Mesothelial cell of epicardium (in vitro differentiated cells): Measurements from ENCODE around the gene RTN1. TPM values are rescaled to one million over a fixed set of nuclear protein-coding genes. Genes with fewer than 3 reads are reported as not detected.

Experiments used
- DNase-seq, 2 experiments: peaks; one replicate each; pipeline ENCODE4 v3.0.0; 2021; ENCODE audit warnings: low spot score in 2 of 2; ENCODE audit not compliant: unreplicated experiment in 2 of 2
- H3K27ac Mint-ChIP-seq: 2 replicates; pipeline ENCODE4 v1.8.0; 2021; ENCODE audit warnings: mixed read lengths
- H3K27me3 Mint-ChIP-seq: 2 replicates; pipeline ENCODE4 v1.8.0; 2021; ENCODE audit warnings: low read depth, mixed read lengths
- H3K36me3 Mint-ChIP-seq: 2 replicates; pipeline ENCODE4 v1.8.0; 2021; ENCODE audit warnings: mixed read lengths
- H3K4me1 Mint-ChIP-seq: 2 replicates; pipeline ENCODE4 v1.8.0; 2021; ENCODE audit warnings: mixed read lengths
- H3K4me3 Mint-ChIP-seq: 2 replicates; pipeline ENCODE4 v1.8.0; 2021; ENCODE audit warnings: mild to moderate bottlenecking, moderate library complexity, mixed read lengths
- H3K9me3 Mint-ChIP-seq: 2 replicates; pipeline ENCODE4 v1.8.0; 2021; ENCODE audit warnings: mixed read lengths
- microRNA-seq: library from miRNA; unstranded; fragments of <30 nt; microRNA quantifications from one replicate; pipeline ENCODE4 v1.2.0, GENCODE V29; 2021; ENCODE audit warnings: inconsistent platforms, mixed read lengths
- total RNA-seq: library from RNA; stranded (reverse); gene quantifications from 3 replicates; pipeline ENCODE4 v1.2.1, GENCODE V29; 2021
- TF ChIP-seq, protein P1 (sequence below): fragments of 200-600 bp; sonication (generic); IDR thresholded peaks from one replicate; pipeline ENCODE4 v1.5.0; 2021; ENCODE audit warnings: antibody characterized with exemption; ENCODE audit not compliant: unreplicated experiment

RTN1 gene
- total RNA-seq, 1 donor from 2014 or later: 0.78 TPM

DNA sequence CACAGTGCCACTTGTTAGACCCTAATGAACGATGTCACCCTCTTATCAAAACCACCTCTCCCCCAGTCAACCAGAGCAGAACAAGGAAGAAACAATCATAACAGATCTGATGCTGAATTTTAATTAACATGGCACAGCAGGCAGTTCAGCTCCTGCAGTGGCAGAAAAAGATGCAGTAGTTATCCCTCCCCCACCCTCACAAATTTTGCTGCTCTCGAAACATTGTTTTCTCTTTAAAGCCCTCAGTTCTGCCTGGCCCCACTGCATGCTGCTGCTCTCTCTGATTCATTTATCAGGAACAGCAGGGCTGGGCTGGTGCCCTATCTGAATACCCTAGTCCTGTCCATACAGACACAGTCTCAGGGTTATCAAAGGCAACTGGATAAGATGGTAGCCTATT lies 306.2 kb downstream of the RTN1 start:
- Mint-ChIP-seq H3K27me3 (peaks cover 28% of the 10 kb centered on the region), H3K27ac (no peak overlapping the region), H3K4me1 (peaks cover 3% of the 10 kb centered on the region), H3K9me3 (peaks cover under 1% of the 10 kb centered on the region), H3K4me3 (no peak overlapping the region), H3K36me3 (no peaks in the 10 kb centered on the region)
- DNase-seq: no peak
- TF ChIP-seq, protein P1, sequence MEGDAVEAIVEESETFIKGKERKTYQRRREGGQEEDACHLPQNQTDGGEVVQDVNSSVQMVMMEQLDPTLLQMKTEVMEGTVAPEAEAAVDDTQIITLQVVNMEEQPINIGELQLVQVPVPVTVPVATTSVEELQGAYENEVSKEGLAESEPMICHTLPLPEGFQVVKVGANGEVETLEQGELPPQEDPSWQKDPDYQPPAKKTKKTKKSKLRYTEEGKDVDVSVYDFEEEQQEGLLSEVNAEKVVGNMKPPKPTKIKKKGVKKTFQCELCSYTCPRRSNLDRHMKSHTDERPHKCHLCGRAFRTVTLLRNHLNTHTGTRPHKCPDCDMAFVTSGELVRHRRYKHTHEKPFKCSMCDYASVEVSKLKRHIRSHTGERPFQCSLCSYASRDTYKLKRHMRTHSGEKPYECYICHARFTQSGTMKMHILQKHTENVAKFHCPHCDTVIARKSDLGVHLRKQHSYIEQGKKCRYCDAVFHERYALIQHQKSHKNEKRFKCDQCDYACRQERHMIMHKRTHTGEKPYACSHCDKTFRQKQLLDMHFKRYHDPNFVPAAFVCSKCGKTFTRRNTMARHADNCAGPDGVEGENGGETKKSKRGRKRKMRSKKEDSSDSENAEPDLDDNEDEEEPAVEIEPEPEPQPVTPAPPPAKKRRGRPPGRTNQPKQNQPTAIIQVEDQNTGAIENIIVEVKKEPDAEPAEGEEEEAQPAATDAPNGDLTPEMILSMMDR: no peak

DNA sequence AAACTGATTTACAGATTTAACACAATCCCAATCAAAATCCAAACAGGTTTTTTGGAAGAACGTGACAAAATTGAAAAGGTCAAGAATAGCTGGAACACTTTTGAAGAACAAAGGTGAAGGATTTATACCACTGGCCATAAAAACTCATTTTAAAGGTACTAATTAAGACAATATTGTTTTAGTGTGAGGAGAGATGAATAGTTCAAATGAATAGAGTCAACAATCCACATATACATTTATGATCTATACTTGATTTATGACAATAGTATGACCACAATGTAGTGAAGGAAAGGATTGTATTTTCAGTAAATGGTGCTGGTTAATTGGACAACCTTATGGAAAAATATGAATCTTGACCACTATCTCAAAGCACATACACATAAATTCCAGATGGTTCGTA lies 323.3 kb downstream of the RTN1 start:
- Mint-ChIP-seq H3K27ac (no peak overlapping the region), H3K4me3 (no peak overlapping the region), H3K9me3 (peaks cover 26% of the 10 kb centered on the region), H3K36me3 (no peaks in the 10 kb centered on the region), H3K27me3 (no peaks in the 10 kb centered on the region), H3K4me1 (no peaks in the 10 kb centered on the region)
- no peak for DNase-seq
- TF ChIP-seq, protein P1: no peak

Small RNA genes lying within 50 kb of the gene (microRNA-seq; reads per million reads assigned to microRNA genes)
- gene MIR5586: not detected

Other genes with a start within 250 kb of the RTN1 start
- 0.34 to 0.45 TPM (median 0.44 TPM) in 3 replicates for gene LRRC9, start 49.4 kb upstream of the RTN1 start, total RNA-seq
- gene PCNX4, start 221.1 kb upstream of the RTN1 start, total RNA-seq: 71.1 to 79.0 TPM (median 72.3 TPM) in 3 replicates